ENCODE results near the gene ZBED3.
A peak's percentile ranks its signal among the peaks of the same experiment; 100 is the strongest.
"Not testable (repeated sequence)": the region's sequence is repeated elsewhere in the genome, so short reads cannot be mapped to it uniquely, and the experiment has no call there.

The ZBED3 gene

DNA sequence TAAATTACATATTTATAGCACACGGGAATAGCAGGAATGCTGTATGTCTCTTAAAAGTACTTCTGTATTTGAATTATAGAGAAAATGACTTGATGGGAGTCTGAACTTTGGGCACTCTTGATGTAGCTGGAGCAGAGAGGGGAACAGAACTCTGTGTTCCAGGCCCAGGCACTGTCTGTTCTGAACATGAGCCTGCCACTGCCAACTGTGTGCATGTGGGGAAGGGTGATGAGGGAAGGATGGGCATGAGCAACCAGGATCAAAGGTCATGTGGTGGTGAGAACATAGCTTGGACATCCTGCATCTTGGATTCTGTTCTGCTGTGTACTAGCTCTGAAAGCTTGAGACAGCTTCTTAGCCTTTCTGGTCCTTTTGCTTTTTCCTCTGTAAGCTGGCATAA is 16.4 kb upstream of the ZBED3 start:
- Histone ChIP-seq H3K4me1 (ENCODE audit: control insufficient read depth, insufficient read depth, low read length) (peaks cover 40% of the 10 kb centered on the region), H3K9ac (ENCODE audit: low read length) (peak overlapping the region; percentile 21), H3K9me3 (ENCODE audit: control insufficient read depth, low read length) (no peaks in the 10 kb centered on the region), H3K36me3 (ENCODE audit: control insufficient read depth, insufficient read depth, low read length, severe bottlenecking) (peaks cover 6% of the 10 kb centered on the region), H3K27me3 (replicated peaks; ENCODE audit: control insufficient read depth, insufficient read depth, low read length) (no peaks in the 10 kb centered on the region), H3K4me3 (ENCODE audit: low read length) (no peak overlapping the region)
- DNase-seq (ENCODE audit: low read depth) = no peak

DNA sequence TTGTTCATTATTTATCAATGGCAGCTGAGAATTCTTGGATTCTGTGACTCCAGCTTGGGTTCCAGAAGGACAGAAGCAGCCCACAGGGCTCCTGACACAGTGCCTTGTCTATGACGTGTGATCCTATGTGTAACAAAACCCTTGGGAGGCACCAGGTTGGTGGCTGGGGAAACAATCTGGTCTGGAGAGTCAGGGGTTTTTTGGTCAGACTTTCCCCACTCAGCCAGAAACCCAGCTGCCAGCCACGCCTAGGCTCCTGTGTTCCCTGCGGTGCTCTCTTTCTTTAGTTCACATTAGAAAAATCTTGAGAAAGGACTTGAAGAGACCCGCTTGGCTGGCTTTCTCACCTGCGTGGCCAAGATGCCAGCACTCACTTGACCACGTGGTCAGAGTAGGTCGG is 15.5 kb upstream of the ZBED3 start:
- no peak overlapping the region for H3K4me3 ChIP-seq (ENCODE audit: low read length)
- no peak for DNase-seq (ENCODE audit: low read depth)
- no peak overlapping the region for H3K9ac ChIP-seq (ENCODE audit: low read length)
- H3K9me3 ChIP-seq (ENCODE audit: control insufficient read depth, low read length) = no peaks in the 10 kb centered on the region
- no peaks in the 10 kb centered on the region for H3K27me3 ChIP-seq (replicated peaks; ENCODE audit: control insufficient read depth, insufficient read depth, low read length)
- peaks cover 6% of the 10 kb centered on the region for H3K36me3 ChIP-seq (ENCODE audit: control insufficient read depth, insufficient read depth, low read length, severe bottlenecking)
- H3K4me1 ChIP-seq (ENCODE audit: control insufficient read depth, insufficient read depth, low read length) = peaks cover 40% of the 10 kb centered on the region

DNA sequence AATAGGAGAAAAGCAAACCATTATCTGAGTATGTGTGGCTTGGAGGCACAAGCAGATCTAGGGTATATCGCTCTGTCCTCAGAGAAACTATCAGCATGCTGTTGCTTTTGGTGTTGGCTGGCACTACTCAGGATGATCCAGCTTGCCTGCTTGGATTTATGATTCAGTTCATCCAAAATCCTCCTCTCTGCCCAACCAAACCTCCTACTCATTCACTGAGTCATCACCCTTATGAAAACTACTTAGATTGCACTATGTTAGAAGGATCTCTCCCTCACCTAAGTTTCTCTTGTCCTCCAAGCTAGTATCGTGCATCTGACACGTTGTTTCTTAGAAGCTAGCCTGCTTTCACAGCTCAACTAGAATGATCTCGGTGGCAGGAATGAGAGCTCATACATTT is 14.2 kb upstream of the ZBED3 start:
- Histone ChIP-seq H3K9ac (ENCODE audit: low read length) (no peak overlapping the region), H3K27me3 (replicated peaks; ENCODE audit: control insufficient read depth, insufficient read depth, low read length) (no peaks in the 10 kb centered on the region), H3K4me3 (ENCODE audit: low read length) (no peak overlapping the region), H3K36me3 (ENCODE audit: control insufficient read depth, insufficient read depth, low read length, severe bottlenecking) (peaks cover 6% of the 10 kb centered on the region), H3K4me1 (ENCODE audit: control insufficient read depth, insufficient read depth, low read length) (peaks cover 40% of the 10 kb centered on the region), H3K9me3 (ENCODE audit: control insufficient read depth, low read length) (no peaks in the 10 kb centered on the region)
- peak; percentile 56 for DNase-seq (ENCODE audit: low read depth)

DNA sequence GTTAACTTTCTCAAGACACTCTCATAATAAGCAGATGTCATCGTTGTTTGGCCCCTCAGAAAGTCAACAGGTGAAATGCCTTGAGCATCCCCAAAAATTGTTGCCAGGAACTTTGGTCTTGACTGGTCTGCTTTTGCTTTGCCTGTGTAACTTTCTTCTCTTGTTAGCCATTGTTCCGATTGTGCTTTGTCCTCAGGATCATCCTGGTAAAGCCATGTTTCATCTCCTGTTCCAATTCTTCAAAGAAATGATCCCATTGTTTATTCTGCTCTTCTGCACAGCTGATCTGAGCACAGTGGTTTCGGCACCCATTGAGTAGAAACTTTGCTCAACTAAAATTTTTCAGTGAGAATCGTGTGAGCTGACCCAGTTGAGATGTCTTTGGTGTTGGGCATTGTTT is 8.1 kb upstream of the ZBED3 start:
- H3K9ac ChIP-seq (ENCODE audit: low read length) = no peak overlapping the region

DNA sequence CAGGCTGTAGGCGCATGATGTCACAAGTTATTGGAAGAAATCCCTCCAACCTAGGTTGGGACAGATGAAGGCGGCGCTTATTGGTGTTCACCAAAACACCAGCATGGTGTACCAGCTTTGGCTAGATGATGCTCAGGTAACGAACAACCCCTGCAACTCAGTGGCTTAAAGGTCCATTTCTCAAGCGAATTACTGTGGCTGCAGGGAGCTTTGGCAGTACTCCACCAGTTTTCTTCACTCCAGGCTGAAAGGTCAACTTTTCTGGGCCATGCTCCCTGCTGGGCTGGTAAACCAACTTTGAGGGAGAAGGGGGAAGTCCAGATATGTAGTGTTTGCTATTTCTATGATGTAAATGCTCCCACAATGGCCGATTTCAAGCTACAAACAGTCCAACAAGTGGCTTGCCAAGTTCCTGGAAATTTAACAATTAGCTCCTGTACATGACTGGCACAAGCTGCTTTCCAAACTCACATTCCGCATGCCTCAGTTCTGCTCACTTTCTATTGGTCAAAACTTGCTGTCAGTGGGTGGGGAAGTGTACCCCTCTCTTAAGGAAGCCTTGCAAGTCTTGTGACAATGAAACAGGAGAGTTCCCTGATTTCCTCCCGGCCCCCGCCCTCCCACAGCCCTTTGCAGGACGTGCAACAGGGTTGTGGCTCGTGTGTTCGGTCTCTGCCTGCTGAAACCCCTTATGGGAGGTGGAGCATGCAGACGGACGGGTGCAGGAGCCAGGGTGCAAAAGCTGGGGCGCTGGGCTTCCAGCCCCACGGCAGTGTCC is 588 bp upstream of the ZBED3 start:
- H3K27me3 ChIP-seq (replicated peaks; ENCODE audit: control insufficient read depth, insufficient read depth, low read length) = no peaks in the 10 kb centered on the region
- H3K4me1 ChIP-seq (ENCODE audit: control insufficient read depth, insufficient read depth, low read length) = peaks cover 11% of the 10 kb centered on the region
- H3K9me3 ChIP-seq (ENCODE audit: control insufficient read depth, low read length) = no peaks in the 10 kb centered on the region
- H3K9ac ChIP-seq (ENCODE audit: low read length) = peak overlapping the region; percentile 86
- H3K4me3 ChIP-seq (ENCODE audit: low read length) = peak overlapping the region; percentile 86
- DNase-seq (ENCODE audit: low read depth) = peak; percentile 36
- H3K36me3 ChIP-seq (ENCODE audit: control insufficient read depth, insufficient read depth, low read length, severe bottlenecking) = peaks cover 14% of the 10 kb centered on the region

More for the DNA sequence above, 8.1 kb upstream of the ZBED3 start:
- Histone ChIP-seq H3K9me3 (ENCODE audit: control insufficient read depth, low read length) (no peaks in the 10 kb centered on the region), H3K4me1 (ENCODE audit: control insufficient read depth, insufficient read depth, low read length) (peaks cover 1% of the 10 kb centered on the region), H3K36me3 (ENCODE audit: control insufficient read depth, insufficient read depth, low read length, severe bottlenecking) (no peaks in the 10 kb centered on the region), H3K27me3 (replicated peaks; ENCODE audit: control insufficient read depth, insufficient read depth, low read length) (no peaks in the 10 kb centered on the region), H3K4me3 (ENCODE audit: low read length) (no peak overlapping the region)
- no peak for DNase-seq (ENCODE audit: low read depth)

DNA sequence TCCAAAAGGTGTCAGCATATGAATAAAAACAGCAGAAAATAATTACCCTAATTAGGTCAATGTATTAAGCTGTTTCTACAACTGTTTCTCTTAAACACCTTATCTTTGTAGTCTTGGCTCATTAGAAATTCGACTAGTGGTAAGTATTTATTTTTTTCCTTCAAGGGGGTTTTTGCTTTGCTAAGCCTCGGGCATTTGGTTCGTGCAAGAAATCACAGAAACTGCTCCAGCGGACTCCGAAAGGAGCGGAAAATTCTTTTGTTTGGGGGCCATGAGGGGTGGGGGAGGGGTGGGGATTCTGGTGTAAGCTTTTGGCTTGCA is 757 bp downstream of the ZBED3 start:
- peak overlapping the region; percentile 86 for H3K9ac ChIP-seq (ENCODE audit: low read length)
- H3K4me1 ChIP-seq (ENCODE audit: control insufficient read depth, insufficient read depth, low read length) = peaks cover 11% of the 10 kb centered on the region
- no peaks in the 10 kb centered on the region for H3K27me3 ChIP-seq (replicated peaks; ENCODE audit: control insufficient read depth, insufficient read depth, low read length)
- DNase-seq (ENCODE audit: low read depth) = peak; percentile 80
- H3K4me3 ChIP-seq (ENCODE audit: low read length) = peak overlapping the region; percentile 86
- H3K9me3 ChIP-seq (ENCODE audit: control insufficient read depth, low read length) = no peaks in the 10 kb centered on the region
- peaks cover 14% of the 10 kb centered on the region for H3K36me3 ChIP-seq (ENCODE audit: control insufficient read depth, insufficient read depth, low read length, severe bottlenecking)

DNA sequence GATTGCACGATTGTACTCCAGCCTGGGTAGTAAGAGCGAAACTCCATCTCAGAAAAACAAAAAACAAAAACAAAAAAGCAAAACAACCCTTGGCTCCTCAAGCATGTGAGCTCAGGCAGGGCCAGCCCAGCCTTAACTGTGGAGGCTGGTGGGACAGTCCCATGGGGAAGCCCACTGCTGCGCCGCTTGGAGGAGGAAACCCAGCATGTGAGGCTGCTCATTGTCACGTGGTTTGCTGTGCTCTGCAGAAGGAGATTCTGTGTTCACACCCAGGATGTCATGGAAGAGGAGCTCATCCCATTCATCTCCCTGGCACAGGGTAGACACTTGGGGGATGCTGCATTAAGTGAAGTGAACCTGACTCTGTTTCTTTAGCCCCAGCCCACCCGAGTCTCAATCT is 4.0 kb downstream of the ZBED3 start:
- no peak for DNase-seq (ENCODE audit: low read depth)
- H3K36me3 ChIP-seq (ENCODE audit: control insufficient read depth, insufficient read depth, low read length, severe bottlenecking) = peaks cover 14% of the 10 kb centered on the region
- H3K4me3 ChIP-seq (ENCODE audit: low read length) = no peak overlapping the region
- no peaks in the 10 kb centered on the region for H3K27me3 ChIP-seq (replicated peaks; ENCODE audit: control insufficient read depth, insufficient read depth, low read length)
- H3K9ac ChIP-seq (ENCODE audit: low read length) = no peak overlapping the region
- H3K9me3 ChIP-seq (ENCODE audit: control insufficient read depth, low read length) = no peaks in the 10 kb centered on the region
- H3K4me1 ChIP-seq (ENCODE audit: control insufficient read depth, insufficient read depth, low read length) = peaks cover 10% of the 10 kb centered on the region

DNA sequence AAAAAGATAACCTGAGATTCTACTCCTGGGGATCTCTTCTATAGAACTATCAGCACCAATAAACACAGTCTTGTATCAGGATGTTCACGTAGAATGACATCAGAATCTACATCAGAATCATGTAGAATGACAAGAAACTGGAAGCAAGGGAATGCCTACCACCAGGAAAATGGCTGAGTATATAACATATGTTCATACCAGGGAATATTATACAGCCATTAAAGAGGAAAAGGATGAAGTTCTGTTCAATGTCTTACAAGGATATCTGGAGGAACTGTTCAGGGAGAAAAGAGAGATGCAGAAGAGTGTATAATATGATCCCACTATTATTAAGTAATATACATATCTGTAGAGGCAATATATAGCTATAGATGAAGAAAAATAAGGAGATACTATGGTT is 4.8 kb downstream of the ZBED3 start:
- no peak for DNase-seq (ENCODE audit: low read depth)
- H3K27me3 ChIP-seq (replicated peaks; ENCODE audit: control insufficient read depth, insufficient read depth, low read length) = no peaks in the 10 kb centered on the region
- no peaks in the 10 kb centered on the region for H3K9me3 ChIP-seq (ENCODE audit: control insufficient read depth, low read length)
- no peak overlapping the region for H3K4me3 ChIP-seq (ENCODE audit: low read length)
- H3K4me1 ChIP-seq (ENCODE audit: control insufficient read depth, insufficient read depth, low read length) = peaks cover 6% of the 10 kb centered on the region
- peaks cover 14% of the 10 kb centered on the region for H3K36me3 ChIP-seq (ENCODE audit: control insufficient read depth, insufficient read depth, low read length, severe bottlenecking)
- H3K9ac ChIP-seq (ENCODE audit: low read length) = no peak overlapping the region

DNA sequence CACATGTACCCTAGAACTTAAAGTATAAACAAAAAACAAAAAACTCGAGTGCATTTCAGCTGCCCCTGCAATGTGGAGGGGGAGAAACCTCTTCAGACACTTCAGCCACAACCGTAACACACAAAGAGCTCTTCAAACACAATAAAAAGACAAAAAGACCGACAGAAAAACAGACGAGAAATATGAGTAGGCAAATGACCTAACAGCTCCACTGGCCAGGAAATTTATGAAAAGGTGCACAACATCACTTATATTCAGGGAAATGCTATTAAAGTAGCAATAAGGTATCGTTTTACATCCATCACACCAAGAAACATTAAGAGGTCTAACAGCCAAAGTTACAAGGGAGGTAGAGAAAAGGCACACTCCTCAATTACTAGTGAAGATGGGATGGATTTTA is 6.2 kb downstream of the ZBED3 start:
- peaks cover 14% of the 10 kb centered on the region for H3K36me3 ChIP-seq (ENCODE audit: control insufficient read depth, insufficient read depth, low read length, severe bottlenecking)
- no peak overlapping the region for H3K9ac ChIP-seq (ENCODE audit: low read length)
- H3K4me1 ChIP-seq (ENCODE audit: control insufficient read depth, insufficient read depth, low read length) = peaks cover 10% of the 10 kb centered on the region
- H3K27me3 ChIP-seq (replicated peaks; ENCODE audit: control insufficient read depth, insufficient read depth, low read length) = no peaks in the 10 kb centered on the region
- no peak overlapping the region for H3K4me3 ChIP-seq (ENCODE audit: low read length)
- no peaks in the 10 kb centered on the region for H3K9me3 ChIP-seq (ENCODE audit: control insufficient read depth, low read length)
- no peak for DNase-seq (ENCODE audit: low read depth)

DNA sequence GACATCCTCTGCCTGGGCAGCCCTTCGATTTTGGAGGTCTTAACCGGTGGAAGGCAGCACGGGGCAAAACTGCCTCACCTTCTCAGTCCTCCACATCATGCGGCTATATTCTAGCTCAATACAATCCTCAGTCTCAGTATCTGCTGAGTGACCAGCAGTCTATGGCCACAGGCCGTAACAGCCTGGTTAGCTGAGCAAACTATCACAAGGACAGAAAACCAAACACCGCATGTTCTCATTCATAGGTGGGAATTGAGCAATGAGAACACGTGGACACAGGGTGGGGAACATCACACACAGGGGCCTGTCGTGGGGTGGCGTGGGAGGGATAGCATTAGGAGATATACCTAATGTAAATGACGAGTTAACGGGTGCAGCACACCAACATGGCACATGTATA is 6.6 kb downstream of the ZBED3 start:
- peaks cover 10% of the 10 kb centered on the region for H3K4me1 ChIP-seq (ENCODE audit: control insufficient read depth, insufficient read depth, low read length)
- DNase-seq (ENCODE audit: low read depth); H3K9ac ChIP-seq (ENCODE audit: low read length); H3K4me3 ChIP-seq (ENCODE audit: low read length); H3K9me3 ChIP-seq (ENCODE audit: control insufficient read depth, low read length); H3K27me3 ChIP-seq (replicated peaks; ENCODE audit: control insufficient read depth, insufficient read depth, low read length): not testable (repeated sequence)
- peaks cover 14% of the 10 kb centered on the region for H3K36me3 ChIP-seq (ENCODE audit: control insufficient read depth, insufficient read depth, low read length, severe bottlenecking)

DNA sequence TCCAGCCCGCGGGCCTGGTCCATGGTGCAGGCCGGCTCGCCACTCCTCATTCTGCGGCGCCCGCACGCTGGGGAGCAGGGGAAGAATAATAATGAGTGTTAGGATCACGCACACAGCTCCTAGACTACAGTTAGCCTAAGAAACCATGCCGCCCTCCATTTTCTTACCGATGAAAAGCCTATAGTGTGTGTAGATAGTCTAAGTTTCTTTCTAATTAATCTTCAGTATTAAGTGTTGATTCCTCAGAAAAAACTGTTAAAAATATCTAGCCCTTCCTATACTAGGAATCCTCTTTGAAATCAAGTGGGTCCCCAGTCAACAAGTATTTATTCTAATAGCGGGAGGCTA is 9.3 kb downstream of the ZBED3 start:
- peaks cover 10% of the 10 kb centered on the region for H3K4me1 ChIP-seq (ENCODE audit: control insufficient read depth, insufficient read depth, low read length)
- no peaks in the 10 kb centered on the region for H3K9me3 ChIP-seq (ENCODE audit: control insufficient read depth, low read length)
- no peaks in the 10 kb centered on the region for H3K36me3 ChIP-seq (ENCODE audit: control insufficient read depth, insufficient read depth, low read length, severe bottlenecking)
- peak overlapping the region; percentile 75 for H3K4me3 ChIP-seq (ENCODE audit: low read length)
- peak overlapping the region; percentile 66 for H3K9ac ChIP-seq (ENCODE audit: low read length)
- no peak for DNase-seq (ENCODE audit: low read depth)
- H3K27me3 ChIP-seq (replicated peaks; ENCODE audit: control insufficient read depth, insufficient read depth, low read length) = no peaks in the 10 kb centered on the region

Data from adipocyte (in vitro differentiated cells).